GM21423 (cell line): Measurements from ENCODE around the gene IFNK.

ENCODE experiments used
- ATAC-seq: cut with Tn5 transposase; IDR thresholded peaks from one replicate; pipeline ENCODE4 v1.9.1; 2021; ENCODE audit warnings: mild to moderate bottlenecking, moderate library complexity; ENCODE audit not compliant: unreplicated experiment

The IFNK gene

DNA sequence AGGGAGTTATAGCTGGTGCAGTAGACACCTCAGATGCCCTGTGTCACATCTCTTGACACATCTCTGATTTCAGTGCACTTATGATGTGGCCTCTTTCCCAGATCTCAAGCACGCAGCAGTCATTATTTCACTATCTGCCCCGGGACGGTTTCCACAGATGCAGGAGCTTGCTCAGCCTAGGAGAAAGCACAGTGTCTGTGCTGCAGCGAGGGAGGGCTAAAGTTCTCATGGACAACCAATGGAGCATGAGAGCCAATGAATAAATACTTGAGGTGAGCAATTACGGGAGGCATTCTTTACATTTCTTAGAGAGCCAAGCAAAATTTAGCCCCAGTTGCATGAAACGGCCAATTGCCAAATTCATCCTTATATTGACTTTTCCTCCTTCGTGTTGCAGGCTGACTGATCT is 12.9 kb downstream of the IFNK start:
- no peak for ATAC-seq

DNA sequence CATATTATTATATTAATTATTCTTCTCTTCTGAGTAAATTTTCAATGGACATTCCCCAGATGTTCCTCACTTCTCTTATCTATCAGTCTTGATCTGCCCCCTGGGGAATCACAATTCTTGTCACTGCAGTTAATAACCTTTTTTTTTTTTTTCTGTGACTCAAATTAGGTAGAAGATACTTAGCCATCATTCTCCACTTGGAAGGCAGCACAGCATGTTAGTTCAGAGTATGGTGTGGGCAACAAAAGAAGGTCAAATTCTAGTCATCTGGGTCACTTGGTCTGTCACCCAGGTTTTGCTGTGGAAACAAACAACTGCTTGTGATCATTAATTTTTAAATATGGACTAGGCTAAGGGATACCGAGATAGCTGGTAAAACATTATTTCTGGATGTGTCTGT is 13.7 kb downstream of the IFNK start:
- no peak for ATAC-seq

DNA sequence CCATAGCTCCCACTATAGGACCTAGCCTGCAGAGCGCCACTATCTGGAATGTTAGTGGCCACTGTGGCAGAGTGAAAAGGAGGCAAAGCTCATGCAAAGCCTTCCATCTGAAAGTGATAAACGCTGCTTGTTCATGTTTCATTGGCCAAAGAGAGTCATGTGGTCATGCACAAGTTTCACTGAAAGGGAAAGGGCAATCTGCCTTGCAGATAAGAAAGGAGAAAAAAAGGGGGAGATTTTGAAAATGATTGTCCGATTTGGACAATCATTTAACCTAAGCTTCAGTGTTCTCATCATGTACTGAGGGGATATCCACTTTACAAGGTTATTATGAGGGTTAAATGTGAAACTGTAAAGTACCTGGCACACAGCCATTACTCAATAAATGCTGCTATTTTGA is 14.6 kb downstream of the IFNK start:
- ATAC-seq, result no peak

DNA sequence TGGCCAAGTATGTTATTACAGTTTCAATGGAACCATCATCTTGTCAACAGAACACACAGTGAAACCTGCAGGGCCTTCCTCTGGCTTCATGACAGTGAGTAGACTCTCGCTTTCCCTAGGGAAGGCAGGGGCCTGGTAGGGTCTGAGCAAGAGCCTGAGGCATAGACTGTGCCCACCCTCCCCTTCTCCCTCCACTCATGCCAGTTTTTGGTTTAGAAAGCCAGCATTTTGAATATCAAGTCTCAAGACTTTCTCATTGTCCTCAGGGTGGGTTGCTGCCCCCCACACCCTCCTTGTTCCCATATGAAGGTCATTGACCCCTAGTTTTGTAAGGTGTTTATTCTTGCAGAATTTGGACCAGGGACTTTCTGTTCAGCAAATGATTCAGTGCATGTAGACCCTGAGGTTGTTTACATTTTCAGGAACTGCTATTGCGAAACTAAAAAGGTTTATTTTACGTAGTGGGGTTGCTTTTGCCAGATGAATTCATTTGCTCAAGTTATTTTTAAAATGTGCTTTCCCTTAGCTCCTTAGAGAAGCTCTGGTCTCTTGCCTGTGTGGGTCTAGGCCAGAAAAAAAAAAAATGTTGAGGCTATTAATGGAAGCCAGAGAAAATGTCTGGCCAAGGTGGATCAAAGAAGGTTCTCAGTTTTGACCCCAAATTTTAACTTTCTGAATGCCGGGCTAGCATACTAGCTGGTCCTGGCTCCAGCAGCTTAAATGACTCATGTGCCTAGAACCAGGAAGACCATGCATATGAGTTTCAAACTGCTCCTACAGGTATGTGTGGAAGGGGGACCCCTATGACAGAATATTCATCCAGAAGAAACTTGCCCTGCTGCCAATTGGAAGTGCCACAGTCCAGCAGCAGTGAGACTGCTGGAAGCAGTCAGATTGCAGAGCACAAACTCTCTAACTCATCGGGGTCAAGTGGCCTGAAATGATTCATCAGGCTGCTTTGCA is 15.7 kb downstream of the IFNK start:
- no peak for ATAC-seq

DNA sequence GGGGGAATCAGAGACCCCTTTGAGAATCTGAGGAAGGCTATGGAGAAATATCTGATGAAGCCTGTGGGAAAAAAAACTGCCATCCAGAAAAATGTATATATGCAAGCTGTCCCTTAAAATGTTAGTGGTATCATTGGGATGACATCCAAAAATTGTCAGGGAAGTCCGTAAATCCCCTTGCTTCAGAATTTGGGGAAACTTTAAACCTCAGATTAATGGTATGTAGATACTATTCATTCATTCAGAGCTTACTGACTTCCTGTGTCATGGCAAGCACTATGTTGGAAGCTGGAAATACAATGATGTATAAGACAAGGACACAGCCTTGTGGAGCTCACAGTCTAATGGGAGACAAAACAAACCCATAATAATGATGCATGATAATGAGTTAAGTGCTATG is 16.4 kb downstream of the IFNK start:
- no peak for ATAC-seq

DNA sequence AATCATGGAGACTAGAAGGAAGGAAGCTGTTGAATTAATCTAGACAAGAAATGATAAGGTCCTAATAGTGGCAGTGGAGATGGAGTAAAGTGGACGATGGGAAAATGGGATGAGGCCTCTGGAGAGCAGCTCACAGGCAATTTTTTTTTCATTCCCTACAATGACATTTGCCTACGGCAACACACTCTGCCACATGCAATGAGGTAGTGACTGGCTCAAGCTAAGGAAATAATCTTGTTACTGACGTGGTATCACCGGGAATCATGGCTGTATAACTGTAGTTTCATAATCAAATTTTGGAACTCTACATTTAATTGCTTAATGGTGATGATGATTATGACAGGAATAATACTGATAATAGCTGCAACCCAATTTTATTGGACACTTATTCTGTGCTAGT is 17.6 kb downstream of the IFNK start:
- no peak for ATAC-seq

DNA sequence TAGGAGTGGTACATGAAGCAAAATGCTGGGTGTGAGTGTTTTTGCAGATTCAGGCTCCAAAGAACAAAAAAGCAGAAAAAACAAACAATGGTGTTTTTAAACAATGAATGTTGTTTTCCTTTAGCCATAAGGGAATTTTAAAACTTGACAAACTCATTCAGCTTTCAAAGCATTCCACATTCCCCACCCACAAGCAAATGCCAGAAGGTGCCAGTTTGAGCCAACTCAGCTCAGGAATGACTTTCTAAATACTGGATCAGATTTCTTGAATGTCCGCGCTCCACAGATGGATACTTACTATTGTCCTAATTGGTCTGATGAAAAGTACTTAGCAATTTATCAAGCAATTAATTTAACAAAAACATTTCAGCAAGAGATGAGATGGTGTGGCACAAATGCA is 18.4 kb downstream of the IFNK start:
- no peak for ATAC-seq

DNA sequence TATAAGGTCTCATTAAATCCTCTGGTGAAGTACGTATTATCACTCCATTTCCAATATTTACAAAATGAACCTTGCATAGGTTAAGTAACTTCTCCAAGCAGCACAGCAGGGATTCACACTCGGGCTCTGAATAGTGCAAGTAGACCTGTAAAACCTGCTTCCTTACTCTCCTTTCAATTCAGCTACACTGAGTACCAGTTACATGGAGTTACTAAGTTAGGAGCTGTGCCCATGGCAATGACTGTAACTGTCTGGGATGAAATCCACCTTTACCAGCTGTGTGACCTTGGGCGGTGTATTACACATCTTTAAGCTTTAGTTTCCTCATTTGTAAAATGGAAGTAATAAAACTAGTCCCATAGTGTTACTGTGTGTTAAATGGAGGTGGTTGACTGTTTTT is 21.4 kb downstream of the IFNK start:
- ATAC-seq, result no peak

DNA sequence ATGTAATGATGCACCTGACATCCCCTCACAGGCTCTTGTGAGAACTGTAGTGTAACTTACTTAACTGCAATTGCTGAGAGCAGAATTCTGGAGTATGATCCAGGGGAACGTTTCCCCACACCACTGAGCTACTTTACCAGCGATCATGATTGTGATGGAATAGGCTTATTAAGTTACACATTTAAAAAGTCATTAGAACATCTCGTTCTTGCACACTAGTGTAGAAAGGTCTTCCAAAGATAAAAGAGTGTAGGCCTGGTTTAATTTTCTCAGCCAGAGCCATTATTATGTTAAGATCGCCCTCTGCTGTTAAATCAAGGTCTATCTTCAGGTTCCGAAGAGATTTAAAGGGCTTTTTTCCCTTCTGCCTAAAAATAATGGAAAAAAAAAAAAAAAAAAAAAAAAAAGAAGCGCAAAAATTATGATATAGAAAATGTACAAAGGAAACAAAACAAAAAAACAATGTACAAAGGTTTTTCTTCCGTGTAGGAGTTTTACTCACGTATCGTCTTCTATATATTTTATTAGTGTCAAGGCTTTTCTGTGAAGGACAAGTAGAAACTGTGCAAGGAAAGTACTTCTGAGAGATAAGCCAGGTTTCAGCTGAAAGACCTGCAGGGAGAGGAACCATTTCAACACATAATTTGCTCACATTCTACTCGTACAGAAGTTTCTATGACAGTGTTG is 24.1 kb downstream of the IFNK start:
- ATAC-seq, result no peak

DNA sequence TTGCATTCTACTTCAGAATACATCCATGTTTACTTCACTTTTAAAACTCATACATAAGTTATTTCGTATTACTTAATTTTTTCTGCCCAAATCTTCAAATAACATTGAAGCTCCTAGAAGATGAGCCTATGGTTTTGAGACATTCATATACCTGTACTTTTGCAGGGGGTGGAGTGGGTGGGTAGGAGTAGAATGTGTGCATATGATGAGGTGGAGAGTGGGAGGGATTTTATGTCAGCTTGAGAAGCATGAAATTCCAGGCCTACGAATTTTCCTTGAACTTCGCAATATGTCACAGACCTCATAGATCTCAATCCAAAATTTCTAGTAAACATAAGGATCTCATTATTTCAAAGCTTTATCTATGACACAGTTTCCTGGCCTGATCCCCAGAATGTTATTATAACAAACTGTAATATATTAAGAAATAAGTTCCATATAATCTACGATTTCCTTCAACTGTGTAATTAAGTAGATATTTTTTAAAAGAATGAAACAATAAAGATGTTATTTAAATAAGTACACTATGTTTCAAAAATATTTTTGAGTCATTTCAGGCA is 25.2 kb downstream of the IFNK start:
- no peak for ATAC-seq

DNA sequence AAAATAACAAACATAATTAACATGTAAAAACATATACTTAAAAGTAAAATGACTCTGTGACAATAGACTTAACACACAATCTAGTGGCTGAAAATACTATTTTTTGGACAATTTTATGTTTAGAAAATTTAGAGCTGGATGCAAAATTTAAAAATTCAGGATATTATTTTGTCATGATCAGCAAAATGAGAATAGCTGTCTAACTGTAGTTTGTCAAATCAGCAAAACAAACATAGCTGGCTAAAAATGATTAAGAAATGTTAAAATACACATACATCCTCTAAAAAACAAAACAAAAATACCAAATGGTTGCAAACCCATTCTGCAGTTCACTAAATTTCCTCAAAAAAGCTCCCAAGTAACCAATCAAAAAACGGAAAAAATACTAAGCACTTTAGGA is 30.6 kb downstream of the IFNK start:
- no peak for ATAC-seq

DNA sequence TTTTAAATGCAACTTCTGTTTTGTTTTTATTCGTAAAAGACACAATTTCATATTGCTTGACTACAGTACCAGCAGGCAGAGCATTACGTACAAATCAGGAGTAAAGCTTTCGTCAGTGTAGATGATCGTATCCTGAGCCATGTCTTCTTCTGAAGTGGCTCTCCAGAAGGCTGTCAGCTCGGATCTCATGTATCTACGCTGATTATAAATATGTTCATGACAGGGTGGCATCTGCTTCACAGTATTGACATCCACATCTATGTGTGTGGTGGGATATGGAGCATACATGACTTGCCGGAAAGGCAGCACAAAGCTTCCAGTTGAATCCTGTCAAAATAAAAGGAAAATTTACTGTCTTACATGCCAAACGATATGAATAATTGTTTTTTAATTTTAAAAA is 32.4 kb downstream of the IFNK start:
- ATAC-seq, result no peak

DNA sequence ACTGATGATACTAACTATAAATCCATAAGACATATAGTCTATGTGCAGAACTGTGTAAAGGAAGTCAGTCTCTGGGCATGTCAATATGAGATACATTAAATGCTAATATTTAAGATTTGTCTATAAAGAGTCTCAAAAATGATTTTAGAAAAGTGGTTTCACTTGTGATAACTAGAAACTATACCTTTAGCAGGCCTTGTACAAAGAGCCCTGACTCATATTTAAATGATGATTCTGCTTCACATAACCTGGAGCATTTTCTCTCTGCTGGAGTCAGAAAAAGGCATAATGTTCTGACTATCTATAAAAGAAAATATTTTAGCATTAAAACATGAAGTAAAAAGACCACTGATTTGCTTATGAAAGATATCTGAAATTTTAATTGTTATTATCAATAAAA is 34.2 kb downstream of the IFNK start:
- ATAC-seq, result no peak

DNA sequence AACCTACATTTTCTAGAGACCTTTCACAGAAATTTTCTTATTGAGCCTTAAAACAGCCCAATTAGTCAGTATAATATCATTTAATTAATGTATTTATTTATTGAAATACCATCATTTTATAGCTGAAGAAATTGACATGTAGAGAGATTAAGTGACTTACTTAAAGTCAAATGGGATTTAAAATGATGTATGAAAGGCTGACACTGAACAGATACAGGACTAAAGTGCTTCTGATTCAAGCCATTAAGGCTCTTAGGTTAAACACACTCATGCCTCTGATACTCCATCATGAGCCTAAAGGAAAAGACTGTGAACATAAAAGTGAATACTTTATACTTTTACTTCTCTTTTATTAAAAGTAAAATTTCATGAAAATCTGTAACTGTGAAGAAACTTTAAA is 36.4 kb downstream of the IFNK start:
- ATAC-seq, result no peak

DNA sequence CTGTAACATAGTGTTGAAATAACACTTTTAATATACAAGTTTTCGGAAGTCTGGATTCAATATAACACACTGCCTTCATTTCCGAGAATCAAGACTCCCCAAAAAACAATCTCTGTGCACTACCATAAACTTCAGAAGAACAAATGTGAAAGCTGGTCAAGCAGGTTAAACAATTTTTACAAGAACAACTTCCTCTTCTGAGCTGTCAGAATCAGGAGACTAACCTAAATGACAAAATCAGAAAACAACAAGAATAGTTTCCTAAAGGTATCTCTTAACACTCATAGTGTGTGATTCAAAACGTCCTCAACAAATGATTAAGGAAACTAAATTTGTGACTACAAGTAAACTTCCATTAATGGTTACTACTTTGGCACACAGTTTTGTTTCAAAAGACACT is 37.6 kb downstream of the IFNK start:
- ATAC-seq, result peak; percentile 51

DNA sequence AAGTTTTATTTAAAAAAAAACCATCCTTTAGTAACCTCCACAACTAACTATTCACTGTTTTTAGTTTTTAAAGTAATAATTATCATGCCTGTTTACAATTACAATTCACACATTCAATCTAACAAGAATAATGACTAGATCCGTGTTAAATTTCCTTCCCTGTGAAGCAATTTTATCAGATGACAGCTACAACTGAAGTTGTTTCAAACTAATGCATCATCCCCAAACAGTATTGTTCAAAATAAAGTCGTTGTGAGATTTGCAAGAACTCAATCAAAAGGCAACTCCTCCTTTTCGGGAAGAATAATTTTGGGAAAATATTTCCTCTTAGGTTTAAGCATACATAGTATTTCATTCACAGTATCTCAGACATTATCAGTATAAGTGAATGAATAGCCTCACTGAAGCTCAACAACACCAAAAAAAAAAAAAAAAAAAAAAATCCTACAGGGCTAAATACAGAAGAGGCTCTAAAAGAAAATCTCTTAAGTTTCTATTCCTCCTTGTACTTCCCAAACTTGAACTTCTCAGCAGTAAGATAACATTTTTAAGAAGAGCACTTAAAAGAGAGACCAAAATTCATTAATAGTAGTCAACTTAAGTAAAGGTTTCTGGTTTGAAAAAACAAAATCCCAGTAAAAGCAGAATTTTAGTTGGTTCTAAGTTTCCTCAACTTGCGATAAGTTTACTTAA is 39.8 kb downstream of the IFNK start:
- ATAC-seq, result no peak

DNA sequence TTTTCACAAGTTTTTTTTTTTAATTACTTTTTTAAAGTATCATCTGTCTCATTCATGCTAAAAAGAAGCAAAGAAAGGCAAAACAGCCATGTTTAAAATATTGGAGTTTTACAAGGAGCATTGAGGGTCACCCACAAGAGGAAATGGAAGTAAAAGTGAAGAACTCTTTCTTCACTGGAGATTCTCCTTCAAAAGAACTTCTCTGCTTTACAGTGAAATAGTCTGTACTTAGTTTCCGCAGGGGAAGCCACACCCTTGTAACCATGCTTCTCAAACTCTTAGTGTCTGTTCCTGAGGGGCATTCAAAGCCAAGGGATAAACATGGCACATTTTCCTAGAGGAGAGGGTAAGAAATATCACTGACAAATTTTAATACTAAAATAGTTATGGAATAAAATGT is 40.6 kb downstream of the IFNK start:
- ATAC-seq, result no peak

DNA sequence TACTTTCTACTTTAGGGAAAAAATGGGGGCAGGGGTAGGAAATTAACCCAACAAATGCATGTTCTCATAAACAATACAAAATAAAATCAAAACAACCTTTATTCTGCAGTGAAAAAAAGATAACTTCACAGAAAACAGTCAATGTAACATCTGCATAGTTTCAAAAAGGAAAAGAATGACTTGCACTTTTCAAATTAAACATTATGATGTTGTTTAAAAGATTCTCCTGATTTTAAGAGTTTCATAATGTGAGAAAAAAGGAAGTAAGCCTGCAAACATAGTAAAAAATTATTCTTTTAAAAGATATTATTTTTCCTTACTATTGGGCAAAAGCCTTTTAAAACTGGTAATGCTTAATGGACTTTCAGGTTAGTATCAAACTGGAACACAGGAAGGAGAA is 41.6 kb downstream of the IFNK start:
- no peak for ATAC-seq

DNA sequence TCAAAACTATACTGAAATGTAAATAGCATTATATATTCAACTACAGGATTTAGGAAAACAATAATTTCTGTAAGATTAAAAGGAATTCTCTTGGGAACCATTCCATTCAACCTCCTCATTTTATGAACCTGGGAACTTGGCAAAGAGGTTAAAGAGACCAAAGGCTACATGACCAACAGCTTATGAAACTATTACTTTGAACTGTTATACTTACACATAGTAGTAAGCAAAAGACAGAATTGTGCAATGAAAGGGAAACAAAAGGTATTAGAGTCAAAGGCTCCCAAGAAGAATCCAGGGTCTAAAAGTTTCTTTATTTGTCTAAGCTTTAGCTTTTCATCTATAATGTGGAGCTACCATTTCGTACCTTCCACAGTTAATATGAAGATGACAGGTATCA is 42.0 kb downstream of the IFNK start:
- ATAC-seq, result no peak

DNA sequence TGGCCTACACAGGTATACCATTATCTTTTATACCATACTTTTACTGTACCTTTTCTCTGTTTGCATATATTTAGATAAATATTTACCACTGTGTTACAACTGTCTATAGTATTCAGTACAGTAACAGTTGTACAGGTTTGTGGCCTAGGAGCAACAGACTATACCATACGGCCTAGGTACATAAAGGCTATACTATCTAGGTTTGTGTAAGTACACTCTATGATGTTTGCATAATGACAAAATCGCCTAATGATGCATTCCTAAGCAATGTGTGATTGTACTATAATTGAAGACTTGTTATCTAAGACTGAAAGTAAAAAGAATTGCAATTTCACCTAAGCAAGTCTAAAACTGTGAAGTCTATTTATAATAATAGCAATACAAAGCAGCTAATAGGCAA is 45.3 kb downstream of the IFNK start:
- ATAC-seq, result no peak

DNA sequence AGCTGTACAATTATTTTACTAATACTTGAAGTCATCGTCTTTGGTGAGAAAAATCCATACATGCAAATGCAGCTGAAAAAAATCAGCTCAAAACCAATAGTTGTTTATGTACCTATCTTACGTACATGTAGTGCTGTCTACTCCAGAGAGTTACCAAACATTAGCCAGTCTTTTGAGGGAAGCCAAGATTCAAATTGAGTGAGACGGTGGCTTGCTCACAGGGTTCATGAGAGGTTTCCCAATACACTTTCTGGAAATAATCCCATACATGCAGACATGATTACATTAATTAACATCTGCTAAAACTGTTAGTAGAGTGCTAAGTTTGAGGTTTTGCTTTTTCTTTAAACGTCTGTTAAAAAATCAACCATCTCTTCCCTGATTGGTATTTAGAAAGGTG is 46.9 kb downstream of the IFNK start:
- ATAC-seq, result no peak

DNA sequence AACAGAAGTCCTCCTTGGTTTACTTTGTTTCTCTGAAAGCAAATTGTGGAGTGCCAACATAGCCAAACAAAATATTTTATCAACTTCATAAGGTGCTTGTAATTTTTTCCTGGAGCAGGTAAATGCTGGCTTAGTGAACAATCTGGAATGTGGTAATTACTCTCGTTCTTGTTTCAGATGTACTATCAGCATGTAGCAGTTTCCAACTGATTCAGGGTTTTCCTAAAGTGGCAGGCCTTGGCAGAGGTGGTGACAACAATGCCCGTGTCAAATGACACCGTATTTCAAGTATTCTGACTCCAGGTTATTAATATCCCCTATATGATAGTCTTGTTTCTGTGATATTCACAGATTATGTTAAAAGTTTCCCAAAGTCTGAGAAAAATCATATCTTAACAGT is 48.0 kb downstream of the IFNK start:
- no peak for ATAC-seq
